ENCODE measurements around the gene ALOX12B.

DNA sequence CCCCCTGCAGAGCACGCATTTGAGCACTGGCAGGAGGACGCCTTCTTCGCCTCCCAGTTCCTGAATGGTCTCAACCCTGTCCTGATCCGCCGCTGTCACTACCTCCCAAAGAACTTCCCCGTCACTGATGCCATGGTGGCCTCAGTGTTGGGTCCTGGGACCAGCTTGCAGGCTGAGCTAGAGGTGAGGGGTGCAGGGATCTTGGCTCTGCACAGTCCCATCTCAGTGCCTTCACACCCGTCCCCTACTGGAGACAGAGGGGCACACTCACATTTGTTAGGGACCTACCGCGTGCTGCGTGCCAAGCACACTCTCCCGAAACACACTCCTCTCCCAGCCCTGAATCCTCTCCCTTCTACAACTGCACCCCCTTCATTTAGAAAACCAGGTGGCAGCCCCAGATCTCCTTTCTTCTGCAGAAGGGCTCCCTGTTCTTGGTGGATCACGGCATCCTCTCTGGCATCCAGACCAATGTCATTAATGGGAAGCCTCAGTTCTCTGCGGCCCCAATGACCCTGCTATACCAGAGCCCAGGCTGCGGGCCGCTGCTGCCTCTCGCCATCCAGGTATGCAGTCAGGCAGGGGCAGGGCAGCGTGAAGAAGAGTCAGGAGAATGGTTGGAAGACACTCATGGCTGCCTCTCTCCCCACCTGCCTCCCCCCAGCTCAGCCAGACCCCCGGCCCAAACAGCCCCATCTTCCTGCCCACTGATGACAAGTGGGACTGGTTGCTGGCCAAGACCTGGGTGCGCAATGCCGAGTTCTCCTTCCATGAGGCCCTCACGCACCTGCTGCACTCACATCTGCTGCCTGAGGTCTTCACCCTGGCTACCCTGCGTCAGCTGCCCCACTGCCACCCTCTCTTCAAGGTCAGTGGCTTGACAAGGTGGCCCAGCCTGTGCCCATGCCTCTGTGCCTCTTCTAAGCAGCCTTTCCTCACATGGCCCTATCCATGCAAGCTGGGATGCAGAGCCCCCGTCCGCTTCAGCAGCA, 42.4 kb downstream of the ALOX12B start:
- TF ChIP-seq, protein P1, sequence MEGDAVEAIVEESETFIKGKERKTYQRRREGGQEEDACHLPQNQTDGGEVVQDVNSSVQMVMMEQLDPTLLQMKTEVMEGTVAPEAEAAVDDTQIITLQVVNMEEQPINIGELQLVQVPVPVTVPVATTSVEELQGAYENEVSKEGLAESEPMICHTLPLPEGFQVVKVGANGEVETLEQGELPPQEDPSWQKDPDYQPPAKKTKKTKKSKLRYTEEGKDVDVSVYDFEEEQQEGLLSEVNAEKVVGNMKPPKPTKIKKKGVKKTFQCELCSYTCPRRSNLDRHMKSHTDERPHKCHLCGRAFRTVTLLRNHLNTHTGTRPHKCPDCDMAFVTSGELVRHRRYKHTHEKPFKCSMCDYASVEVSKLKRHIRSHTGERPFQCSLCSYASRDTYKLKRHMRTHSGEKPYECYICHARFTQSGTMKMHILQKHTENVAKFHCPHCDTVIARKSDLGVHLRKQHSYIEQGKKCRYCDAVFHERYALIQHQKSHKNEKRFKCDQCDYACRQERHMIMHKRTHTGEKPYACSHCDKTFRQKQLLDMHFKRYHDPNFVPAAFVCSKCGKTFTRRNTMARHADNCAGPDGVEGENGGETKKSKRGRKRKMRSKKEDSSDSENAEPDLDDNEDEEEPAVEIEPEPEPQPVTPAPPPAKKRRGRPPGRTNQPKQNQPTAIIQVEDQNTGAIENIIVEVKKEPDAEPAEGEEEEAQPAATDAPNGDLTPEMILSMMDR (IDR thresholded peaks at IDR 0.05) = no peak
- no peak for TF ChIP-seq BHLHE40 (IDR thresholded peaks at IDR 0.05; ENCODE audit: low read depth, low read length)
